Fibroblast of lung (primary cell): ENCODE results near the gene CAVIN2. TPM values are rescaled to one million over a fixed set of nuclear protein-coding genes. Genes with fewer than 3 reads are reported as not detected.

Experiments used
- DNase-seq, 2 donors: peaks; one replicate each; pipeline versions ENCODE4 v3.0.0 to v3.0.0-alpha.2; 2010; ENCODE audit warnings: low read depth in 2 of 2
- H2AFZ ChIP-seq: 2 replicates; pipeline ENCODE4 v1.5.1; 2012; ENCODE audit warnings: low read length, control low read depth, inconsistent platforms
- H3K27ac ChIP-seq: 2 replicates; pipeline ENCODE4 v1.5.1; 2011; ENCODE audit warnings: low read length, control low read depth; ENCODE audit not compliant: insufficient read depth
- H3K27me3 ChIP-seq: 2 replicates; pipeline ENCODE4 v1.5.1; 2011; ENCODE audit warnings: mild to moderate bottlenecking, low read length; ENCODE audit not compliant: control insufficient read depth, insufficient read depth
- H3K36me3 ChIP-seq: 2 replicates; pipeline ENCODE4 v1.5.1; 2011; ENCODE audit warnings: low read length; ENCODE audit not compliant: control insufficient read depth, insufficient read depth
- H3K4me1 ChIP-seq: 2 replicates; pipeline ENCODE4 v1.5.1; 2011; ENCODE audit warnings: low read length; ENCODE audit not compliant: control insufficient read depth, insufficient read depth; ENCODE audit errors: extremely low read depth
- H3K4me2 ChIP-seq: 2 replicates; pipeline ENCODE4 v1.5.1; 2011; ENCODE audit warnings: low read length, control low read depth; ENCODE audit not compliant: insufficient read depth; ENCODE audit errors: extremely low read depth
- H3K4me3 ChIP-seq, 4 experiments: fragments of 200-600 bp in 1 of 4; sonication (generic) in 1 of 4; replicated peaks in 1 of 4; 2 replicates each; pipeline ENCODE4 v1.5.1; 2011 to 2016; ENCODE audit warnings: low read length in 4 of 4, low read depth in 3 of 4, mild to moderate bottlenecking in 3 of 4, control low read depth in 2 of 4, inconsistent platforms in 1 of 4, mixed read lengths in 1 of 4; ENCODE audit not compliant: insufficient read depth in 1 of 4; ENCODE audit errors: control extremely low read depth in 1 of 4
- H3K79me2 ChIP-seq: 2 replicates; pipeline ENCODE4 v1.5.1; 2012; ENCODE audit warnings: mild to moderate bottlenecking, low read length, inconsistent platforms; ENCODE audit not compliant: control insufficient read depth, insufficient read depth
- H3K9ac ChIP-seq: 2 replicates; pipeline ENCODE4 v1.5.1; 2011; ENCODE audit warnings: mild to moderate bottlenecking, low read length, control low read depth; ENCODE audit not compliant: insufficient read depth
- H3K9me3 ChIP-seq: 2 replicates; pipeline ENCODE4 v1.5.1; 2012; ENCODE audit warnings: low read depth, low read length; ENCODE audit not compliant: control insufficient read depth, insufficient read depth
- H4K20me1 ChIP-seq: 2 replicates; pipeline ENCODE4 v1.5.1; 2011; ENCODE audit warnings: low read length; ENCODE audit not compliant: control insufficient read depth, insufficient read depth; ENCODE audit errors: extremely low read depth
- CTCF ChIP-seq, 2 donors: IDR thresholded peaks in 1 of 2; conservative IDR thresholded peaks in 1 of 2; 1 replicate in 1 of 2; 2 replicates in 1 of 2; pipeline ENCODE4 v1.5.1; 2011 to 2012; ENCODE audit warnings: low read length in 2 of 2, control low read depth in 1 of 2, inconsistent platforms in 1 of 2, low read depth in 1 of 2, mild to moderate bottlenecking in 1 of 2
- EZH2 ChIP-seq: IDR thresholded peaks from 2 replicates; pipeline ENCODE4 v1.5.1; 2012; ENCODE audit warnings: low read length, control low read depth, mild to moderate bottlenecking; ENCODE audit errors: missing control alignments
- polyA plus RNA-seq, 2 donors: library from polyadenylated mRNA; depleted of rRNA in 1 of 2; stranded (reverse) in 1 of 2; unstranded in 1 of 2; fragments of >200 nt; gene quantifications; 2 replicates each; pipeline ENCODE4 v1.2.1, GENCODE V29; 2011 to 2012; ENCODE audit warnings: missing spikeins in 1 of 2
- total RNA-seq: library from RNA; depleted of rRNA; stranded (reverse); fragments of >200 nt; gene quantifications from 2 replicates; pipeline ENCODE4 v1.2.1, GENCODE V29; 2014

The CAVIN2 gene
- total and polyA plus RNA-seq, 2 donors (not counting 1 experiment from before 2014, with no cell fraction given) = 25.1 to 28.1 TPM

DNA sequence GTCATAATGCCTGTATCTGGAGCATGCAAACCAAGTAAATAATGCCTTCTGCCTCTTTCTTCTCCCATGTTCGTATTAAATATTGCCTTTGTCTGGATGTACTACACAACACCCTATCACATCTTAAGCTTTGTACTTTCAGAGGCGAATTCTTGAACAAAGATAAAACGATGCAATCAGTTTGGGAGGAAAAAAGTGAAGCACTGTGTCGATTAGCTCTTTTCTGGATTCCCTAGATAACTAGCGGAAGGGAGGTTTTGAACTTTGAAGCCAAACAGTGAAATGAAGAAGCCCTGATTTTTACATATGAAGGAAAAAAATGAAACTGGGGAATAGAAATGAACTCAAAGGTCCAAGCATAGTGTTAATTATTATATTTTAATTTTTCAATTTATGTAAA is 44.7 kb downstream of the CAVIN2 start:
- no peak for TF ChIP-seq CTCF (conservative IDR thresholded peaks at IDR 0.05 in 1 of 2, IDR thresholded peaks at IDR 0.05 in 1 of 2; ENCODE audit: low read depth in 1 of 2, low read length in 2 of 2)
- no peak for TF ChIP-seq EZH2
- H3K27ac ChIP-seq = no peak overlapping the region

DNA sequence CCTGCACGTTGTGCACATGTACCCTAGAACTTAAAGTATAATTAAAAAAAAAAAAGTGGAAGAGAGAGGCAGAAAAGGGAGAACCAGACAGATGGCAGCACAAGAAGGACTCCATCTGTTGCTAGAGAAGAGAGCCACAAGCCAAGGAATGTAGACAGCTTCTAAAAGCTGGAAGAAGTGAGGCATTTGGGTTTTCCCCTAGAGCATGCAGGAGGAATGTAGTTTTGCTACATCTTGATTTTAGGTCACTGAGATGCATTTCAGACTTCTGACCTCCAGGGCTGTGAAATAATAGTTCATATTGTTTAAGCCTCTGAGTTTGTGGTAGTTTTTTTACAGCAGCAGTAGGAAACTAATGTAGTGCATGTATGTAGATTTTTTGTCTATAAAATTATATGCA is 46.0 kb downstream of the CAVIN2 start:
- no peaks in the 10 kb centered on the region for H3K9me3 ChIP-seq
- H3K4me3 ChIP-seq = no peak overlapping the region
- H3K9ac ChIP-seq = no peak overlapping the region
- H3K4me1 ChIP-seq = no peaks in the 10 kb centered on the region
- H3K27ac ChIP-seq = no peak overlapping the region
- no peaks in the 10 kb centered on the region for H3K36me3 ChIP-seq
- no peak overlapping the region for H3K4me2 ChIP-seq
- TF ChIP-seq CTCF (conservative IDR thresholded peaks at IDR 0.05 in 1 of 2, IDR thresholded peaks at IDR 0.05 in 1 of 2; ENCODE audit: low read depth in 1 of 2, low read length in 2 of 2) = no peak
- TF ChIP-seq EZH2 = no peak
- H3K27me3 ChIP-seq = no peaks in the 10 kb centered on the region
- DNase-seq = no peak
- H4K20me1 ChIP-seq = no peaks in the 10 kb centered on the region
- H2AFZ ChIP-seq = no peak overlapping the region
- H3K79me2 ChIP-seq = no peaks in the 10 kb centered on the region

More for the DNA sequence above, 44.7 kb downstream of the CAVIN2 start:
- Histone ChIP-seq H3K4me3 (no peak overlapping the region), H3K9ac (no peak overlapping the region), H2AFZ (no peak overlapping the region), H3K36me3 (no peaks in the 10 kb centered on the region), H3K79me2 (no peaks in the 10 kb centered on the region), H4K20me1 (no peaks in the 10 kb centered on the region), H3K9me3 (no peaks in the 10 kb centered on the region), H3K4me2 (no peak overlapping the region), H3K4me1 (no peaks in the 10 kb centered on the region), H3K27me3 (no peaks in the 10 kb centered on the region)
- DNase-seq = no peak

DNA sequence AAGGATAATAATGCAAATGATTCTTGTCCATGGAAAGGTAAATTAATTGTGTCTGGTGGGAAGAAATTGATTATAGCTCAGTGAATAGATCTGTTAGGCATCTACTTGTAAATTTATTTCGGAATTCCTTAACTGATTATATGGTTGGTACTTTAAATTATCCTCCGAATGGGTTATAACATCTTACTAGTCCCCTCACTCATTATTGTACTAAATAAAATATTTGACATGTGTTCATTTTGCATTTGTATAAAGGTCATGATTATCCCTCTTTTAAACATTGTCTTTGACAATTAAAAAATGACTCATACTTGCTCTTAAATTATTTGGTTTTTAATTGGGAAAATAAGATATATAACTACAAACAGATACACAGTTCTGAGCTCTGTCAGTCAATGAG is 47.4 kb downstream of the CAVIN2 start:
- no peaks in the 10 kb centered on the region for H3K27me3 ChIP-seq
- no peak overlapping the region for H3K27ac ChIP-seq
- H4K20me1 ChIP-seq = no peaks in the 10 kb centered on the region
- no peak overlapping the region for H3K4me3 ChIP-seq
- no peak for DNase-seq
- H3K4me1 ChIP-seq = no peaks in the 10 kb centered on the region
- no peak for TF ChIP-seq EZH2
- no peak for TF ChIP-seq CTCF (conservative IDR thresholded peaks at IDR 0.05 in 1 of 2, IDR thresholded peaks at IDR 0.05 in 1 of 2; ENCODE audit: low read depth in 1 of 2, low read length in 2 of 2)
- no peak overlapping the region for H3K4me2 ChIP-seq
- H3K36me3 ChIP-seq = no peaks in the 10 kb centered on the region
- H2AFZ ChIP-seq = no peak overlapping the region
- H3K9me3 ChIP-seq = no peaks in the 10 kb centered on the region
- no peak overlapping the region for H3K9ac ChIP-seq
- no peaks in the 10 kb centered on the region for H3K79me2 ChIP-seq
